Measurements from ENCODE around the gene INPP4A.
A peak's percentile ranks its signal among the peaks of the same experiment; 100 is the strongest.
"Not testable (repeated sequence)": the region's sequence is repeated elsewhere in the genome, so short reads cannot be mapped to it uniquely, and the experiment has no call there.

INPP4A gene

DNA sequence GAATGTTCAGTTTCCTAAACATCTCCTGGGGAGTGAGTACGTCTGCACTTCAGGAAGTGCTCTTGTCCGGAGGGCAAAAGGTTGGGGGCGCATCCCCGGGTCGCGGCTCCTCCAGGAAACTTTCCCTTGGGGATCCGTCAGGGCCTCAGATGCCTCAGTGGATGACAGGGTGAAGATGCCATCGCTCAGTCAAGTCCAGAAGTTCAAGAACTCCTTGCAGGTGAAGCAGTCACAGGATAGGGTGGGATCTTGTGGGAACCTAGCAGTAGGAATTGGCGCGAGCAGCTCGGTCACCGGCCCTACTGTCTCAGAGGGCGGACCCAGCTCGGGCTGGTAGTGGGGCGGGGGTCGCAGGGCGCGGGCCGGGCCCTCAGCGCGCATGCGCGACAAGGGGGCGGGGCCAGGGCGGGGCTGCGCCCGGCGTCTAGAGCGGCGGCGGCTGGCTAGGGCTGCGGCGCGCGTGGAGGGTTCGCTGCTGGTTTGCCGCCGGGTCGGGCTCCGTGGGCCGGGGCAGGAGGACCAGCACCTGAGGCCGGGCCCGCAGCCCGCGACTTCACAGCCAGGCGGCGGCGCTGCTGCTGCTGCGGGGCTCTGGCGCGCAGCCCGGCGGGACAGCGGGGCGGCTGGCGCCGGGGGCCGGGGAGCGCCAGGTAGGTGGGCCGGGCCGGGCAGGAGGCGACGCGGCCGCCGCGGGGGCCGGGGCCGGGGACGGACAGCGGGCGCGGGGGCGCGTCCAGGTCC is at the start of gene INPP4A:
TSS of gene INPP4A (plus strand) at position 423 of the 741 bp plus-strand sequence. CDS start 75,191 bp downstream, outside the sequence.
- peak; percentile 69 for DNase-seq (ENCODE audit: low read depth)

DNA sequence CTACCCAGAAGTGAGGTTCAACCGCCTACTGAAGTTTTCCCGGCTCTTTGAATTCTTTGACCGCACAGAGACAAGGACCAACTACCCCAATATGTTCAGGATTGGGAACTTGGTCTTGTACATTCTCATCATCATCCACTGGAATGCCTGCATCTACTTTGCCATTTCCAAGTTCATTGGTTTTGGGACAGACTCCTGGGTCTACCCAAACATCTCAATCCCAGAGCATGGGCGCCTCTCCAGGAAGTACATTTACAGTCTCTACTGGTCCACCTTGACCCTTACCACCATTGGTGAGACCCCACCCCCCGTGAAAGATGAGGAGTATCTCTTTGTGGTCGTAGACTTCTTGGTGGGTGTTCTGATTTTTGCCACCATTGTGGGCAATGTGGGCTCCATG is 48.7 kb upstream of the INPP4A start:
- no peak for DNase-seq (ENCODE audit: low read depth)

DNA sequence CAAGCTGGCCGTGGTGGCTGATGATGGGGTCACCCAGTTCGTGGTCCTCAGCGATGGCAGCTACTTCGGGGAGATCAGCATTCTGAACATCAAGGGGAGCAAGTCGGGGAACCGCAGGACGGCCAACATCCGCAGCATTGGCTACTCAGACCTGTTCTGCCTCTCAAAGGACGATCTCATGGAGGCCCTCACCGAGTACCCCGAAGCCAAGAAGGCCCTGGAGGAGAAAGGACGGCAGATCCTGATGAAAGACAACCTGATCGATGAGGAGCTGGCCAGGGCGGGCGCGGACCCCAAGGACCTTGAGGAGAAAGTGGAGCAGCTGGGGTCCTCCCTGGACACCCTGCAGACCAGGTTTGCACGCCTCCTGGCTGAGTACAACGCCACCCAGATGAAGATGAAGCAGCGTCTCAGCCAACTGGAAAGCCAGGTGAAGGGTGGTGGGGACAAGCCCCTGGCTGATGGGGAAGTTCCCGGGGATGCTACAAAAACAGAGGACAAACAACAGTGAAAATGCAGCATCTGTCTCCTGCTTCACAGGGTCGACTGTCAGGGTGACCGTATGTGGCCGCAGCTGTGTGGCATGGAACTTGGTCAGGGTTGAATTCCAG is 47.8 kb upstream of the INPP4A start:
- no peak for DNase-seq (ENCODE audit: low read depth)

DNA sequence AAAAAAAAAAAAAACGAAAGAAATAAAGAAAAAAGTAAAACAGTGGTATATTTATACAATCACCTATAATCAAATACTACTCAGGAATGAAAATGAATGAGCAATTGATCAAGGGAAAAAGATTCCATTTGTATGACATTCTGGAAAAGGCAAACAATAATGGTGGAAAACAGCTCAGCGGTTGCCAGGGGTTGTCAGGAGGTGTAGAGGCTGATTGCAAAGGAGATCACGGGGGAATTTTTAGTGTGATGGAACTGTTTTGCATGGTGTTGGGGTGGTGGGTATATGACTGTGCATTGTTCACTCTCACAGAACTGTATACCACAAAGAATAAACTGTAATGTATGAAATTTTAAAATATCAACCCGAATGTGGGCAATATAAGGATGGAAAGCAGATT is 45.5 kb upstream of the INPP4A start:
- DNase-seq (ENCODE audit: low read depth), result no peak

DNA sequence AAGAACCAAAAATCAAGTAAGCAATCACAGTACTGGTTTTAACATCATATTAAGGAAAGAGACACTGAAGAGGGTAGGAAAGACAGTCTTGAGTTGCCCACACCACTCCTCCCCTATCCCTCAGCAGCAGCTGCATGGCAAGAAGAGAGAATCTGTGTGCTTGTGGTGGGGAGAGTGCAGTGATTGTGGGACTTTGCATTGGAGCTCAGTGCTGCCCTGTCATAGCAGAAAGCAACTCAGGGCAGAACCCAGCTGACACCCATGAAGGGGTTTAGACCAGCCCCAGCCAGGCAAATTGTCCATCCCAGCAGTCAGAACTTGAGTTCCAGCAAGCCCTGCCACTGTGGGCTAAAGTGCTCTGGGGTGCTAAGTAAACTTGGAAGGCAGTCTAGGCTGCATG is 40.8 kb upstream of the INPP4A start:
- DNase-seq (ENCODE audit: low read depth), result no peak

DNA sequence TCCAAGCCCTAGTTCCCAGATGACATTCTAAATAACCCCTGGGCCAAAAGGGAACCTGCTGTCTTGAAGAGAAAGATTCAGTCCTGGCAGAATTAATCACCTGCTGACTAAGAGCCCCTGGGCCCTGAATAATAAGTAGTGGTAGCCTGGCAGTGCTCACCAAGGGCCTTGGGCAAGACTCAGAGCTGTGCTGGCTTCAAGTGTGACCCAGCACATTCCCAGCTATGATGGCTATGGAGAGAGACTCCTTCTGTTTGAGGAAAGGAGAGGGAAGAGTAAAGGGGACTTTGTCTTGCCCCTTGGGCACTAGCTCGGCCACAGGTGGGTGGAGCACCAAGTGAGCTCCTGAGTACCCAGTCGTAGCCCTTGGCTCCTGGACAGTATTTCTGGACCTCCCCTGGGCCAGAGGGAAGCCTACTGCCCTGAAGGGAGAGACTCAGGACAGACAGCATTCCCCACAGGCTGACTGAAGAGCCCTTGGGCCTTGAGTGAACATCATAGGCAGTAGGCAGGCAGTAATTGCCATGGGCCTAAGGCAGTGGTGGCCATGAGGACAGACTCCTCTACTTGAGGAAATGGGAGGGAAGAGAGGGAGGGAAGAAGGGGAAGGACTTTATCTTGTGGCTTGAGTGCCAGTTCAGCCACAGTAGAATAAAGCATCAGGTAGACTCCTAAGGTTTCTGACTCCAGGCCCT is 40.0 kb upstream of the INPP4A start:
- DNase-seq (ENCODE audit: low read depth), result no peak

DNA sequence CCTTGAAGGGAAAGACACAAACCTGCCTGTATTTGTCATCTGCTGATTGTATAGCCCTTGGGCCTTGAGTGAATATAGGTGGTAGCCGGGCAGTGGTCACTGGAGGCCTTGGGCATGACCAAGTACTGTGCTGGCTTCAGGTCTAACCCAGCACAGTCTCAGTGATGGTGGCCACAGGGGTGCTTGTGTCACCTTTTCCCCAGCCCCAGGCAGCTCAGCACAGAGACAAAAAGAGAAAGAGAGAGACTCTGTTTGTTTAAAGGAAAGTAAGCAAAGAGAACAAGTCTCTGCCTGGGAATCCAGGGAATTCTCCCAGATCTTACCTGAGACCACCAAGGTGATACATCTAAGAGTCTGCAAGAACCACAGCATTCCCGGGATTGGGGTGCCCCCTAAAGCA is 39.4 kb upstream of the INPP4A start:
- no peak for DNase-seq (ENCODE audit: low read depth)

DNA sequence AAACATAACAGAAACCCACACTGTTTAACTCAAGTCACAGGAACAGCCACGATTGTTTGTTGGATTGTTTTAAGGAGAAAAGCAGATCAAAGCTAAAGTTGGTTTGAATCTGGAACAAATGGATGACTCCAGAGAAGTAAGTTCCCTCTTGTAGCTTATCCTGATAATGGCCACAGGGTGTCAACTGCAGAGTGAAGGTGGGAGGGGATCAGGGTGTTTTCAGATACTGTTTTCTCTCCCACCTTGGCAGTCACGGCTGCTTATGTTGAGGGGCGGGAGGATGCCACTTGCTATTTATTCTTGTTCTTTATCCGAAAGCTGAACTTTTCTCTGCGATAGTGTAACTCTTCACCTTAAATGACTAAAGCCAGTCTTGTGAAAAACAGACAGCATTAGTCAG is 36.5 kb upstream of the INPP4A start:
- DNase-seq (ENCODE audit: low read depth), result no peak

DNA sequence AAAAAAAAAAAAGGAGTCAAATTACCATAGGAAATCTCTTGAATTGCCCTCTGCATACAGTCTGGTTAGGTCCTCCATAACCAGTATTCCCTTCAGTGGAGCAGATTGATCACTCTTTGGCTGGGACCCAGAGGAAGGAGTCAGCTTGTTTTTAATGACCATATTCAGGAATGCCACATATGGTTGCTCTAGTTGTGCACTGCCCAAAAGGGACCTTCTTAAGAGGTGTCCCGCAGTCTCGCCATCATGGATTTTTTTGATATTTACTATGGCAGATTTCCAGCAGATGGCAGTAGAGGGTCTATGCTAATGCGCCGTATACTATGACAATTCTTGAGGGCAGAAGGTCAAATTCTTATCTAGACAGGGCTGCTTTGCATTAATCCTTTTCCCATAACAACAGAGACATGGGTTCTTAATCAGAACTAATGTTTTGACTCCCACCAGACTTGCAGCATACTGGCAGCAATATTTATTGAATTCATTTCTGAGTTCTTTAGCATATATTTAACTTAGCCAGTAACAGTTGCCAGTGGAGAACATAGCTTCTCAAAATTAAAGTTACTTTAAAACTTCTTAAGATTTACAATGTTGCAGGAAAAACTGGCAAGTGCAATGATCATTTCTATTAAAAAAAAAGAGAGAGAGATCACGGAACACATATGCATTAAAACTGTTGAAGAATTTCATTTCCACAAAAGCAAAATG is 31.8 kb upstream of the INPP4A start:
- peak; percentile 8 for DNase-seq (ENCODE audit: low read depth)

DNA sequence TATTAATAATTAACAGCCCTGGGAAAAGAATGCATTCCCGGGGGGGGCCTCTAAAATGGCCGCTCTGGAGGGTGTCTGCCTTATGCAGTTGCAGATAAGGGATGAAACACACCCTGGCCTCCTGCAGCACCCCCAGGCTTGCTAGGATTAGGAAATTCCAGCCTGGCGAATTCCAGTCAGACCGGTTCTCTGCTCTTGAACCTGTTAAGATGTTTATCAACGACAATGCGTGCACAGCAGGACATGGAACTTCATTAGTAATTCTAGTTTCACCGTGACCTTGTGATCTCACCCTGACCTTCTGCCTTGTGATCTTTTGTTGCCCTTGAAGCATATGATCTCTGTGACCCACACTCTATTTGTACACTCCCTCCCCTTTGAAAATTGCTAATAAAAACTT is 30.4 kb upstream of the INPP4A start:
- not testable (repeated sequence) for DNase-seq (ENCODE audit: low read depth)

DNA sequence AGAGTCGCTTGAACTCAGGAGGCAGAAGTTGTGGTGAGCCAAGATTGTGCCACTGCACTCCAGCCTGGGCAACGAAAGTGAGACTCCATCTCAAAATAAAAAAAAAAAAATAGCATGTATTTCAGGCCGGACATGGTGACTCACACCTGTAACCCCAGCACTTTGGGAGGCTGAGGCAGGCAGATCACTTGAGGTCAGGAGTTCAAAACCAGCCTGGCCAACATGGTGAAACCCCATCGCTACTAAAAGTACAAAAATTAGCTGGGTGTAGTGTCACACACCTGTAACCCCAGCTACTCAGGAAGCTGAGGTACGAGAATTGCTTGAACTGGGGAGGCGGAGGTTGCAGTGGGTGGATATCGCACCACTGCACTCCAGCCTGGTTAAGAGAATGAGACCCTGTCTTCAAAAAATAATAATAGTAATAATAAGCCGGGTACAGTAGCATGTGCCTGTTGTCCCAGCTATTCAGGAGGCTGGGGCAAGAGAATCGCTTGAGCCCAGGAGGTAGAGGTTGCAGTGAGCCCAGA is 28.9 kb upstream of the INPP4A start:
- DNase-seq (ENCODE audit: low read depth), result not testable (repeated sequence)

DNA sequence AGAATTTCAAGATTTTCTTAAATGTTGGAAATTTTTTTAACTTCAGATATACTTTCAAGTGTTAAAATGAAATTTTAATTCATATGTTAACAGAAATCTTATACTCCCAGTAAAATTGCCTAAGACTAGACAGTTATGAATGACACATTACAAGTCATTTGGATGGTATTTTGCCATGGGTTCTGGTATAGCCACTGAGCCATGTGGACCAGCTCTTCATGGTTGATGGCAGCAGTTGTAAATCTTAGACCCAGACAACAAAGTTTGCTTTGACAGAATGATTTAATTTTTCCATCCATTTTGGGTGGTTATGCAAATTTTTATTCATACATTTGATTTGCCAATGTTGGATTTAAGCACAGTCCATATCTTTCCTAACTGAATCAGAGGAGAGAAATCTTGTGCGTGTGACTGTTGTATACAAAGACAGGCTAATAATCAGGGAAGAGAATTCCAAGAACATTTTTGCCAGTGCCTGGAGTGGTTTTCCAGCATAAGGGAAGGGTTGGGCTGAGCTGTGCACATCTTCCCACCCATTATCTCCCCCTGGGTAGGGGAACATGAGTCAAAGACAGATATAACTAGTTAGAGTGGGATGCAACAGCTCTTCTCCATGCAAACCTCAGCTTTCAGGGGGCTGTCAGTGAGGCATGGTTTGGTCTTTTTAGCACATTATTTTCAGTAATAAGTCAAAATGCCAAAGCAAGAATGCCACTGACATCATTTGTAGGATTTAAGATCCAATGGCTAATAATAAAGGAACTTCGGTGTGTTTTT is 28.1 kb upstream of the INPP4A start:
- DNase-seq (ENCODE audit: low read depth), result no peak

DNA sequence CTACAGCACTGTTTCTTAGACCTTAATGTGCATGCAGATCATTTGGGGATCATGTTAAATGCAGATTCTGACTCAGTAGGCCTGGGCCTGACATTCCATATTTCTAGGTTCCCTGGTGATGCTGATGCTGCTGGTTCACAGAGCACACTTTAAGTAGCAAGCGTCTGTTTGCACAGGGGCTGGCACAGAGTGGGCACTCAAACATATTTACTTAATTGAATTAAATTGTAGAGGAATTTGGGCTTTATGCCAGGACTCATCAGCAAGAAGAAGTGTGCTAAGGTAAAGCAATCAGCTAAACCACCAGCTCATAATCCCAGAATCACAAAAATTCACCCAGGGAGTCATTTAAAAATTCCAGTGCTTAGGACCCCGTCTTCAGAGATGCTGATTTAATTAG is 25.1 kb upstream of the INPP4A start:
- DNase-seq (ENCODE audit: low read depth), result no peak

DNA sequence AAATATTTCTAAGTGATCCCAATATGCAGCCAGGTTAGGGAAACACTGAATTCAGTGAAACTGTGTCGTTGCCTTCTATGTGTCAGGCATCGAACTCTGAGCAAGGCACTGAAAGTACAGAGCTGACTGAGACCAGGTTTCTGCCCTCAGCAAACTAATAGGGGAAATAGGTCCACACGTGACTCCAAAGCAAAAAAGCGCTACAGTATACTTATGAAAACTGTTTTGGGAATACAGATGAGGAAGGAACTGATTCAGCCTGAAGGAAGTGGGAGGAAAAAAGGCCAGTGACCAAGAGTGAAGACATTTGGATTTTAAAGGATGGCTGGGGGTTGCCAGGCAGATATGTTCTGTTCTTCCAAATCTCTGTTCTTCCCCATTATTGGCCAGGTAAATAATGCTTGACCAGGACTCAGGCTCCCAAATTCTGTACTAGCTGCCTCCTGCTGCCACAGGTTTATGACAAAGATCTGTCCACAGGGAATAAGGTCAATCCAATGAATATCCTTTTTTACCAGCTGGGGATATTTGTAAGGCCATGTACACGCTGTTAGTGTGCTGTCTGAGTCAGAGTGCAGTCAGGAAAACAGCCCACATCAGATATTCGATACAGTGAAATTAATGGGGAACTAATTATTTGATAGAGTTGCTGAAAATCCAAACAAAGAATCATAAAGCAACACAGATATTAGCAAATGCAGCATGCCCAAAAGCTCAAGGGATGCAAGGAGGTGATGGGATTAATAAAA is 24.5 kb upstream of the INPP4A start:
- no peak for DNase-seq (ENCODE audit: low read depth)

DNA sequence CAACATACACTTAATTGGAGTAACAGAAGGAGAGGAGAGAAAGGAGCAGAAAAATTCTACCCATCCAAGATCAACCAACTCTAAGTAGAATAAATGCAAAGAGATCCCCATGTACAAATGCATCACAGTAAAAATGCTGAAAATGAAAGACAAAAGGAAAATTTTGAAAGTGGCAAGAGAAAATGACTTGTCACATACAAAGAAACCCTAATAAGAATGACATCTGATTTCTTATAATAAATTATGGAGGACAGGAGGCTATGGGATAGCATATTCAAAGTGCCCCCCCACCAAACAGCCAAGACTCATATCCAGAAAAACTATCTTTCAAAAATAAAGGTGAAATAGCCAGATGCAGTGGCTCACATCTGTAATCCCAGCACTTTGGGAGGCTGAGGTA is 22.2 kb upstream of the INPP4A start:
- no peak for DNase-seq (ENCODE audit: low read depth)

DNA sequence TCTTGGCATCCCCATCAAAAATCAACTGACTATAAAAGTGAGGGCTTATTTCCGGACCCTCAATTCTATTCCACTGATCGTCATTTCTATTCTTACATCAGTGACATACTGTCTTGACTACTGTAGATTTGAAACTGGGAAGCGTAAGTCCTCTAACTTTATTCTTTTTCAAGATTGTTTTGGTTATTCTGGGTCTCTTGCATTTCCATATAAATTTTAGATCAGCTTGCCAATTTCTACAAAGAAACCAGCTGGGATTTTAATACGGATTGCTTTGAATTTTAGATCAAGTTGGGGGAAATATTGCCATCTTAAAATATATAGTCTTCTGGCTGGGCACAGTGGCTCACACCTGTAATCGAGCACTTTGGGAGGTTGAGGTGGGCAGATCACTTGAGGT is 17.9 kb upstream of the INPP4A start:
- DNase-seq (ENCODE audit: low read depth), result no peak

DNA sequence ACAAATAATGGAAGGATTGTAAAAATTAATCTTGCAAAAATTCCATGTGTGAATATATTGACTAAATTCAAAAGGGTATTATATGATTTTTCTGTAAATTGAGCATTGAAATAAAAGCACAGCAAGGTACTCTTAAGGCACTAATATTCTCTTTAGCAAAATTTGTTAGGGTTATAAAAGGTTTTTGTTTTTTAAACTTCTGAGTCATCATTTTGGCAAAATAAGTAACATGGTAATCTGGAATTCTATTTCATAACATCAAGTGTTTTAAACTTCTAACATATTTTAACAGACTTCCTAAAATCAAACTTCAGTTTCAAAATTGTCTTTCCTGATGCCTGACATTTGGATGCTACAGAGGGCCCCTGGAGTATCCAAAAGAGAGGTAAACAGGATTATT is 12.5 kb upstream of the INPP4A start:
- no peak for DNase-seq (ENCODE audit: low read depth)

DNA sequence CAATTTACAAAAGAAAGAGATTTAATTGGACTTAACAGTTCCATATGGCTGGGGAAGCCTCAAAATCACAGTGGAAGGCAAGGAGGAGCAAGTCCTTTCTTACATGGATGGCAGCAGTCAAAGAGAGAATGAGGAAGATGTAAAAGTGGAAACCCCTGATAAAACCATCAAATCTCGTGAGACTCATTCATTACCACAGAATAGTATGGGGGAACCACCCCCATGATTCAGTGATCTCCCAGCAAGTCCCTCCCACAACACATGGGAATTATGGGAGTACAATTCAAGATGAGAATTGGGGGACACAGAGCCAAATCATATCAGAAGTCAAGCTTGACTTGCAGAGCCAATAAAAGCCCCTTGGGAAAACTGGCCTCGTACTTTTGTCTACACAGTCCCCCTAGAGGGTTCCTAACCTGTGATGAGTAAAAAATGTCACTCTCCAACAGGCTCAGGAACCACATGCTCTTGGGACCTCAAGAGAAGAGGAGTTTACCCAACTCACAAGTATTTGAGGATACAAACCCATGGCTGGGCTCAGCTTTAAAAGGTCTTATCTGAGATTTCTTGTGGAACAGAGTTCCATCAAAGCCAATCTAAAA is 11.2 kb upstream of the INPP4A start:
- no peak for DNase-seq (ENCODE audit: low read depth)

DNA sequence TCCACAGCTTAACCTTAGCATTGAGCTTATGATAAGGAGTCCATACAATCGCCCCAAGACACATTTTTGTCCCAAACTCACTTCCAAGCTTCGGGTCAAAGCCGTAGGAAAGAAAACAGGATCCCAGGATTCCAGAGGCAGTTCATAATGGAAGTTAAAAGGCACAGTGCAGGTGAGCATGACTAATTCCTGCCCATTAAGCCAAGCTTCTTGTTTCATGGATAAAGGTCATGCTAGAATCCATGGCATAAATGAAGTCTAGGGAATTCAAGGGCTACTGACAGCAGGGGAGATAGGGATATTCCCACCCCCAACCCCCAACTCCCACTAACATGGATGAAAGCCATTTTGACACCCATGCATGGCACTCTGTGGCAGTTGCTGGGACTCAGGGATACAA is 10.2 kb upstream of the INPP4A start:
- no peak for DNase-seq (ENCODE audit: low read depth)

DNA sequence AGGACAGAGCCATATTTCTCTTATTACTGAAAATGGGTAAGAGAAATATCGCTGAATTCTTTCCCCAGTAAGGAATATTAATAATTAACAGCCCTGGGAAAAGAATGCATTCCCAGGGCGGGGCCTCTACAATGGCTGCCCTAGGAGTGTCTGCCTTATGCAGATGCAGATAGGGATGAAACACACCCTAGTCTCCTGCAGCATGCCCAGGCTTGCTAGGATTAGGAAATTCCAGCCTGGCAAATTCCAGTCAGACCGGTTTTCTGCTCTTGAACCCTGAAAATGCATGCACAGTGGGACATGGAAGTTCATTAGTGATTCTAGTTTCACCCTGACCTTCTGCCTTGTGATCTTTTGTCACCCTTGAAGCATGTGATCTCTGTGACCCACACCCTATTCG is 9.0 kb upstream of the INPP4A start:
- DNase-seq (ENCODE audit: low read depth), result not testable (repeated sequence)

DNA sequence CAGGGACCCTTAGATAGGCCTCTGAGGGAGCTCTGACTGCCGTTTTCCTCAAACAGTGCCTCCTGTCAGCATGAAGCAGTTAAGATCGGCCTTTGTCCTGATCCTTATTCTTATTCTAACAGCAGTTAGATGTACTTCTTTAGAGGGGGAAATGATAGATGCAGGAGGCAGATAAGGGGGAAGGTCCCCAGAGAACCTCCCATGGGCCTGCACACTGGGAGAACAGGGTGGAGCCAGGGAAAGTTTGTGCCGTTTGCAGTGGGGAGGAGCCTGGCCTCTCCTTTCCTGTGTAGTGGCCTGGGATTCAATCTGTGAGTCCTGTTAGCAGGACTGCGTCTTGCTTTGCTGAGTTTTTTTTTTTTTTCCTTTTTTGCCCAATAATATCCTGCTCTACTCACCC is 7.9 kb upstream of the INPP4A start:
- no peak for DNase-seq (ENCODE audit: low read depth)
